ENCODE results near the gene ZNF384.

Gene ZNF384

GRCh38 chr12:6632026-6632983, 56.9 kb downstream of the ZNF384 start:
- peak overlapping the region; percentile 7 to 49 (median 24) for H3K4me3 Mint-ChIP-seq
- no peak for TF ChIP-seq CTCF (IDR thresholded peaks at IDR 0.05; ENCODE audit: unreplicated experiment in 3 of 3)
- peaks cover 31% of the 10 kb centered on the region for H3K4me1 Mint-ChIP-seq
- no peaks in the 10 kb centered on the region for H3K9me3 Mint-ChIP-seq
- H3K27me3 Mint-ChIP-seq (ENCODE audit: low read depth), result peaks cover 3% of the 10 kb centered on the region
- H3K36me3 Mint-ChIP-seq (ENCODE audit: low read depth), result no peaks in the 10 kb centered on the region
- H3K27ac Mint-ChIP-seq, result peak overlapping the region; percentile 92 to 97 (median 97)

GRCh38 chr12:6631549-6631961, 57.6 kb downstream of the ZNF384 start:
- no peak overlapping the region for H3K4me3 Mint-ChIP-seq
- H3K4me1 Mint-ChIP-seq, result peaks cover 34% of the 10 kb centered on the region
- no peak for TF ChIP-seq CTCF (IDR thresholded peaks at IDR 0.05; ENCODE audit: unreplicated experiment in 3 of 3)
- H3K27me3 Mint-ChIP-seq (ENCODE audit: low read depth), result peaks cover 3% of the 10 kb centered on the region
- no peaks in the 10 kb centered on the region for H3K36me3 Mint-ChIP-seq (ENCODE audit: low read depth)
- peak overlapping the region; percentile 92 to 97 (median 97) for H3K27ac Mint-ChIP-seq
- no peaks in the 10 kb centered on the region for H3K9me3 Mint-ChIP-seq

- TF ChIP-seq CTCF (IDR thresholded peaks at IDR 0.05; ENCODE audit: unreplicated experiment in 3 of 3), result no peak
Observed at GRCh38 chr12:6630736-6631135, 58.4 kb downstream of the ZNF384 start.

GRCh38 chr12:6627616-6628015, 61.6 kb downstream of the ZNF384 start:
- no peaks in the 10 kb centered on the region for H3K27me3 Mint-ChIP-seq (ENCODE audit: low read depth)
- TF ChIP-seq CTCF (IDR thresholded peaks at IDR 0.05; ENCODE audit: unreplicated experiment in 3 of 3), result no peak
- no peaks in the 10 kb centered on the region for H3K9me3 Mint-ChIP-seq
- H3K4me3 Mint-ChIP-seq, result no peak overlapping the region
- H3K27ac Mint-ChIP-seq, result peak overlapping the region in 1 of 3 experiments; percentile 40
- peaks cover 26% of the 10 kb centered on the region for H3K4me1 Mint-ChIP-seq
- H3K36me3 Mint-ChIP-seq (ENCODE audit: low read depth), result no peaks in the 10 kb centered on the region

More at GRCh38 chr12:6630736-6631135, 58.4 kb downstream of the ZNF384 start:
- peak overlapping the region; percentile 92 to 97 (median 97) for H3K27ac Mint-ChIP-seq
- no peaks in the 10 kb centered on the region for H3K27me3 Mint-ChIP-seq (ENCODE audit: low read depth)
- no peaks in the 10 kb centered on the region for H3K9me3 Mint-ChIP-seq
- no peak overlapping the region for H3K4me3 Mint-ChIP-seq
- H3K4me1 Mint-ChIP-seq, result peaks cover 32% of the 10 kb centered on the region
- H3K36me3 Mint-ChIP-seq (ENCODE audit: low read depth), result no peaks in the 10 kb centered on the region

GRCh38 chr12:6626654-6627283, 62.4 kb downstream of the ZNF384 start:
- Mint-ChIP-seq H3K4me3 (no peak overlapping the region), H3K4me1 (peaks cover 18% of the 10 kb centered on the region), H3K36me3 (ENCODE audit: low read depth) (no peaks in the 10 kb centered on the region), H3K27ac (peak overlapping the region; percentile 43 to 76 (median 63)), H3K27me3 (ENCODE audit: low read depth) (no peaks in the 10 kb centered on the region), H3K9me3 (no peaks in the 10 kb centered on the region)
- TF ChIP-seq CTCF (IDR thresholded peaks at IDR 0.05; ENCODE audit: unreplicated experiment in 3 of 3), result no peak
